Natural killer cell (primary cell): ENCODE measurements around the gene TPRG1. TPM values are rescaled to one million over a fixed set of nuclear protein-coding genes. Genes with fewer than 3 reads are reported as not detected.

ENCODE experiments used
- ATAC-seq, 3 donors: fragments of 150-1000 bp in 2 of 3; fragments of 200-7000 bp in 1 of 3; cut with Tn5 transposase; 1 replicate in 1 of 3; 2 replicates in 2 of 3; pipeline ENCODE4 v1.10.0; 2021; ENCODE audit warnings: mild to moderate bottlenecking in 2 of 3, moderate library complexity in 2 of 3
- DNase-seq, 2 donors: peaks; one replicate each; pipeline versions ENCODE4 v3.0.0 to v3.0.0-alpha.2; 2013 to 2021; ENCODE audit warnings: mixed read lengths in 1 of 2
- H3K27ac ChIP-seq: one replicate; pipeline ENCODE4 v1.5.1; 2013; ENCODE audit warnings: mild to moderate bottlenecking, low read length
- H3K27me3 ChIP-seq: one replicate; pipeline ENCODE4 v1.6.1; 2013; ENCODE audit warnings: low read length; ENCODE audit not compliant: control insufficient read depth, insufficient read depth
- H3K36me3 ChIP-seq: one replicate; pipeline ENCODE4 v1.6.1; 2013; ENCODE audit warnings: low read length; ENCODE audit not compliant: control insufficient read depth, insufficient read depth
- H3K4me1 ChIP-seq: one replicate; pipeline ENCODE4 v1.6.1; 2013; ENCODE audit warnings: low read length; ENCODE audit not compliant: control insufficient read depth, insufficient read depth
- H3K4me3 ChIP-seq: one replicate; pipeline ENCODE4 v1.5.1; 2013; ENCODE audit warnings: low read length
- H3K9me3 ChIP-seq: one replicate; pipeline ENCODE4 v1.6.1; 2013; ENCODE audit warnings: low read length; ENCODE audit not compliant: control insufficient read depth, insufficient read depth
- H3K27ac Mint-ChIP-seq, 2 donors: one replicate each; pipeline ENCODE4 v1.8.0; 2022; ENCODE audit warnings: mild to moderate bottlenecking in 2 of 2, mixed read lengths in 2 of 2, moderate library complexity in 1 of 2
- H3K27me3 Mint-ChIP-seq, 2 donors: one replicate each; pipeline ENCODE4 v1.8.0; 2022; ENCODE audit warnings: low read depth in 2 of 2, mixed read lengths in 2 of 2
- H3K36me3 Mint-ChIP-seq: one replicate; pipeline ENCODE4 v1.8.0; 2022; ENCODE audit warnings: mixed read lengths
- H3K4me1 Mint-ChIP-seq, 2 donors: one replicate each; pipeline ENCODE4 v1.8.0; 2022; ENCODE audit warnings: mixed read lengths in 2 of 2
- H3K4me3 Mint-ChIP-seq: one replicate; pipeline ENCODE4 v1.8.0; 2022; ENCODE audit warnings: mild to moderate bottlenecking, moderate library complexity, mixed read lengths
- H3K9me3 Mint-ChIP-seq, 2 donors: one replicate each; pipeline ENCODE4 v1.8.0; 2022; ENCODE audit warnings: mixed read lengths in 2 of 2
- CTCF ChIP-seq: fragments of 200-600 bp; IDR thresholded peaks from one replicate; pipeline ENCODE4 v1.8.0; 2022; ENCODE audit warnings: antibody characterized with exemption
- WGBS: methylation state at CpG from one replicate; pipeline ENCODE4 v1.1.7; 2013; ENCODE audit warnings: missing lambda C conversion rate; ENCODE audit not compliant: insufficient coverage; 5-methylcytosine and 5-hydroxymethylcytosine counted together
- intact Hi-C: fragments of 100-400 bp; cut with micrococcal nuclease; formaldehyde crosslinking; loops from one replicate; pipeline ENCODE4 v1.14.2; 2022
- total RNA-seq, 4 donors: library from RNA; stranded (reverse); fragments of 120-200 nt in 1 of 4; gene quantifications; one replicate each; pipeline versions ENCODE4 v1.2.3 to v1.2.4, GENCODE V29; 2013 to 2022

TPRG1 gene
- total RNA-seq, 3 donors from 2014 or later (not counting 1 experiment from before 2014, with no cell fraction given): 1.3 to 4.6 (median 1.9) TPM

GRCh38 chr3:189365609-189366564 is 194.1 kb downstream of the TPRG1 start:
- no peaks in the 10 kb centered on the region for H3K9me3 ChIP-seq
- no peak for ATAC-seq
- no peak overlapping the region for H3K4me3 Mint-ChIP-seq
- no peak overlapping the region for H3K4me3 ChIP-seq
- no peaks in the 10 kb centered on the region for H3K9me3 Mint-ChIP-seq
- no peaks in the 10 kb centered on the region for H3K27me3 ChIP-seq
- H3K4me1 Mint-ChIP-seq: no peaks in the 10 kb centered on the region
- intact Hi-C loops: no loop called here
- no peaks in the 10 kb centered on the region for H3K4me1 ChIP-seq
- TF ChIP-seq CTCF: no peak
- DNase-seq: no peak
- no peak overlapping the region for H3K27ac ChIP-seq
- no peaks in the 10 kb centered on the region for H3K36me3 ChIP-seq
- H3K36me3 Mint-ChIP-seq: no peaks in the 10 kb centered on the region
- WGBS: 85% methylated on average over 3 of the region's 3 CpGs
- H3K27ac Mint-ChIP-seq: no peak overlapping the region
- H3K27me3 Mint-ChIP-seq: peaks cover 0 to 12% of the 10 kb centered on the region in 2 donors

- WGBS: 80% methylated on average over 4 of the region's 4 CpGs
- intact Hi-C loops: no loop called here
- Histone ChIP-seq H3K36me3 (no peaks in the 10 kb centered on the region), H3K27me3 (no peaks in the 10 kb centered on the region), H3K4me1 (no peaks in the 10 kb centered on the region), H3K4me3 (no peak overlapping the region), H3K27ac (no peak overlapping the region), H3K9me3 (no peaks in the 10 kb centered on the region)
- no peak for ATAC-seq
- Mint-ChIP-seq H3K36me3 (no peaks in the 10 kb centered on the region), H3K27ac (no peak overlapping the region), H3K4me1 (no peaks in the 10 kb centered on the region), H3K9me3 (no peaks in the 10 kb centered on the region), H3K27me3 (peaks cover 0 to 12% of the 10 kb centered on the region in 2 donors), H3K4me3 (no peak overlapping the region)
- no peak for TF ChIP-seq CTCF
- DNase-seq: no peak
These were observed 196.6 kb downstream of the TPRG1 start for GRCh38 chr3:189368384-189368783.

DNA sequence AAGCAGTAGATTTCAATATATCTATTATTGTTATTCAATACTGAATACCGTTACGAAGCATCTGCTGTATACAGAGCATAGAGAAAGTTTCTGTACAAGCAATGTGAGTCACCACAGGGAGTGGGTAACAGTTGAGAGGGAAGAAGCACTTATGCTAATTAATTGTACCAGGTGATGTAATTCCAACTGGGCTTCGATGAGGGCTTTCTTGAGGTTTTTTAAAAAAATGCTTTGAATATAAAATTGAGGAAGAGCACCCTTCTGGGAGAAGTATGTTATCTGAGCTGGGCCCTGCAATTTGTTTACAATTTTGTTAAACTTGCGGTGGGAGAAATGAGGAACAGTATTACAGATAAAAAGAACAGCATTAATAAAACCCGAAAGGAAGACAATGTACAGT is 197.9 kb downstream of the TPRG1 start:
- Mint-ChIP-seq H3K36me3 (no peaks in the 10 kb centered on the region), H3K4me1 (no peaks in the 10 kb centered on the region), H3K9me3 (no peaks in the 10 kb centered on the region), H3K27ac (no peak overlapping the region), H3K4me3 (no peak overlapping the region), H3K27me3 (peaks cover 0 to 12% of the 10 kb centered on the region in 2 donors)
- Histone ChIP-seq H3K27me3 (no peaks in the 10 kb centered on the region), H3K4me1 (no peaks in the 10 kb centered on the region), H3K4me3 (no peak overlapping the region), H3K27ac (no peak overlapping the region), H3K9me3 (no peaks in the 10 kb centered on the region), H3K36me3 (no peaks in the 10 kb centered on the region)
- intact Hi-C loops: no loop called here
- WGBS: 81% methylated on average over 5 of the region's 5 CpGs
- ATAC-seq (no peak), DNase-seq (no peak)
- TF ChIP-seq CTCF: no peak
